Activated T-cell treated with anti-CD3 and anti-CD28 coated beads, Interleukin-2, amount 50 U/mL, for 72 hours (primary cell): ENCODE results near the gene LARP4B. TPM values are rescaled to one million over a fixed set of nuclear protein-coding genes. Genes with fewer than 3 reads are reported as not detected.
A peak's percentile ranks its signal among the peaks of the same experiment; 100 is the strongest.
"Not testable (repeated sequence)": the region's sequence is repeated elsewhere in the genome, so short reads cannot be mapped to it uniquely, and the experiment has no call there.

Experiments
- ATAC-seq, 2 donors: fragments of 150-1000 bp; cut with Tn5 transposase; replicated peaks in 1 of 2; 2 replicates each; pipeline ENCODE4 v1.10.0; 2021; ENCODE audit warnings: moderate library complexity in 2 of 2, mild to moderate bottlenecking in 1 of 2
- DNase-seq, 2 donors: peaks; one replicate each; pipeline ENCODE4 v3.0.0; 2021 to 2022; ENCODE audit warnings: mixed read lengths in 1 of 2
- H3K27ac Mint-ChIP-seq: one replicate; pipeline ENCODE4 v1.8.0; 2022; ENCODE audit warnings: mild to moderate bottlenecking, moderate library complexity, mixed read lengths
- H3K27me3 Mint-ChIP-seq: one replicate; pipeline ENCODE4 v1.8.0; 2022; ENCODE audit warnings: low read depth, mixed read lengths
- H3K36me3 Mint-ChIP-seq, 2 donors: one replicate each; pipeline ENCODE4 v1.8.0; 2022; ENCODE audit warnings: mixed read lengths in 2 of 2, mild to moderate bottlenecking in 1 of 2; ENCODE audit not compliant: insufficient read depth in 2 of 2
- H3K4me1 Mint-ChIP-seq: one replicate; pipeline ENCODE4 v1.8.0; 2022; ENCODE audit warnings: low read depth, mixed read lengths
- H3K4me3 Mint-ChIP-seq, 2 donors: one replicate each; pipeline ENCODE4 v1.8.0; 2022; ENCODE audit warnings: mild to moderate bottlenecking in 2 of 2, mixed read lengths in 2 of 2, moderate library complexity in 2 of 2
- H3K9me3 Mint-ChIP-seq, 2 donors: one replicate each; pipeline ENCODE4 v1.8.0; 2022; ENCODE audit warnings: mixed read lengths in 2 of 2
- total RNA-seq, 2 donors: library from RNA; stranded (reverse); gene quantifications; one replicate each; pipeline ENCODE4 v1.2.3, GENCODE V29; 2022

The LARP4B gene
- total RNA-seq, 2 donors from 2014 or later: 103 to 109 TPM

DNA sequence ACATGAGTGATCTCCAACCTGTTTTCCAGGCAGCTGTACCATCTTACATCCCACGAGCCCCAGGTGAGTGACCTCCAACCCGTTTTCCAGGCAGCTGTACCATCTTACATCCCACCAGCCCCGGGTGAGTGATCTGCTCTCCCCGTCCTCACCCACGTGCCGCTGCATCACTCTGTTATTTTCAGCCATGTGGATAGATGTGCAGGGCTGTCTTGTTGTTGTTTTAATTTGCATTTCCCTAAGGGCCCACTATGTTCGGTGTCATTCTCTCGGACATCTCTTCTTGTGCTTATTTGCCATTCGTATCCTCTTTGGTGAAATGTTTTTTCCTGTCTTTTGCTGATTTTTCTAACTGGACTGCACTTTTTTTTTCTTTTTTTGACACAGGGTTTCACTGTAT, 17.9 kb upstream of the LARP4B start:
- ATAC-seq: no peak
- Mint-ChIP-seq H3K27me3 (peaks cover 6% of the 10 kb centered on the region), H3K4me3 (no peak overlapping the region), H3K9me3 (no peaks in the 10 kb centered on the region), H3K36me3 (no peaks in the 10 kb centered on the region), H3K27ac (no peak overlapping the region), H3K4me1 (no peaks in the 10 kb centered on the region)
- no peak for DNase-seq

- Mint-ChIP-seq H3K9me3 (no peaks in the 10 kb centered on the region), H3K4me3 (no peak overlapping the region), H3K36me3 (no peaks in the 10 kb centered on the region), H3K27me3 (peaks cover 6% of the 10 kb centered on the region), H3K27ac (no peak overlapping the region), H3K4me1 (peaks cover 6% of the 10 kb centered on the region)
- ATAC-seq (no peak), DNase-seq (no peak)
Measured at GRCh38 chr10:948347-948746, 16.8 kb upstream of the LARP4B start.

GRCh38 chr10:947881-948280, 16.4 kb upstream of the LARP4B start:
- ATAC-seq (no peak), DNase-seq (no peak)
- Mint-ChIP-seq H3K27me3 (peaks cover 6% of the 10 kb centered on the region), H3K9me3 (no peaks in the 10 kb centered on the region), H3K4me1 (peaks cover 8% of the 10 kb centered on the region), H3K36me3 (no peaks in the 10 kb centered on the region), H3K27ac (no peak overlapping the region), H3K4me3 (no peak overlapping the region)

- peaks cover 6% of the 10 kb centered on the region for H3K27me3 Mint-ChIP-seq
- peaks cover 15% of the 10 kb centered on the region for H3K4me1 Mint-ChIP-seq
- no peak for DNase-seq
- no peaks in the 10 kb centered on the region for H3K9me3 Mint-ChIP-seq
- no peak for ATAC-seq
- no peak overlapping the region for H3K27ac Mint-ChIP-seq
- H3K4me3 Mint-ChIP-seq: no peak overlapping the region
- no peaks in the 10 kb centered on the region for H3K36me3 Mint-ChIP-seq
Measured at GRCh38 chr10:947051-947450, 15.5 kb upstream of the LARP4B start.

DNA sequence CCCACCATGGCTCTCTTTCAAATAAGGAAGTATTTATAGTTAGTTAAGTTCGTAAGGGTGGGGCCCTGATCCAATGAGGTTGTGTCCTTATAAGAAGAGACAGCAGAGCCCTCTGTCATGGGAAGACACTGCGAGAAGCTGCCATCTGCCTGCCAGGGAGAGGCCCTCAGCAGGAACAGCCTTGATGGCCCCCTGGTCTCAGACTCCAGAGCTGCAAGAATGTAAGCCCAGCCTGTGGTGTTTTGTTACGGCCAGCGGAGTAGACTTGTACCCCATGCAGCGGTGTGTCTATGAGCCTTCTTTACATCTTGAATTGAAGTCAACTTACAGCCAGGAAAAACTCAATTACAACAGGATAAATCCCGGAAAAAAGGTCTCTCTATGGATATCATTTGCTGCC, 14.3 kb upstream of the LARP4B start:
- Mint-ChIP-seq H3K4me1 (peaks cover 20% of the 10 kb centered on the region), H3K4me3 (no peak overlapping the region), H3K9me3 (no peaks in the 10 kb centered on the region), H3K36me3 (no peaks in the 10 kb centered on the region), H3K27ac (no peak overlapping the region), H3K27me3 (peaks cover 2% of the 10 kb centered on the region)
- ATAC-seq: no peak
- DNase-seq: no peak

DNA sequence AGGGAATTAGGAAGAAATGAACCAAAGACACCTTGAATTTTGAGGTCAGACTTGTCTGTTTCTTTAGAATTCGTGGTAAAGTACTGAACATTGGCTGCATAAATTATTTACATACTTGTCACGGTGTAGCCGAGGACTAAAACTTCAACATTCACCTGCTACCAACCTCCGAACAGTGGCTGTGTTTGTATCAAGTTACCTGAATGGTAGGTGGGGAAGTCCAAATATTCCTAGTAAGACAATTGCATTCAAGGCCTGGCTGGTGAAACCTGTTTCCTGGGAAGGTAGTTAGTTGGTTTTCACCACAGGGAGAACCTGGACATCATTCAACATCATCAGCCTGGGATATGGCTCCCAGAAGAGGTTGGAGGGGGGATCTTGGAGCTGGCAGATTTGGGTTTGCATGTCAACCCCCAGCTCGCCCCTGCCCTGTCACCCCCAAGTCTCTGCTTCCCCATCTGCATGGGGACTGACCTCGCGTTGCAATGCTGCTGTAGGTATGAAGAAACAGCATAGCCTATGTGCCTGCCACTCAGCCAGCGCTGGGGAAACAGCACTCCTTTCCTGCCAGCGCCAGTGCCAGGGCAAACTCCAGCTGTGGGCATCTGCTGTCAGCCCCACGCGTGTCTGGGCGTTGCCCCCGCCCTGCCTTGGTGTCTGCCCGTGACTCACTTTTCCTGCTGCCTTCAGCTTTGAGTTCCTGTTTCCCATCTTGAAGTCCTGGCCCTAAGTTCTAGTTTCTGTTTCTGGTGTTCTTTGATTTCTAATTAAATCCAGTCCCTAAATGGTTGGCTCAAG, 12.7 kb upstream of the LARP4B start:
- H3K27ac Mint-ChIP-seq: no peak overlapping the region
- DNase-seq (peak; percentile 11 to 19), ATAC-seq (peak; percentile 40 to 57)

DNA sequence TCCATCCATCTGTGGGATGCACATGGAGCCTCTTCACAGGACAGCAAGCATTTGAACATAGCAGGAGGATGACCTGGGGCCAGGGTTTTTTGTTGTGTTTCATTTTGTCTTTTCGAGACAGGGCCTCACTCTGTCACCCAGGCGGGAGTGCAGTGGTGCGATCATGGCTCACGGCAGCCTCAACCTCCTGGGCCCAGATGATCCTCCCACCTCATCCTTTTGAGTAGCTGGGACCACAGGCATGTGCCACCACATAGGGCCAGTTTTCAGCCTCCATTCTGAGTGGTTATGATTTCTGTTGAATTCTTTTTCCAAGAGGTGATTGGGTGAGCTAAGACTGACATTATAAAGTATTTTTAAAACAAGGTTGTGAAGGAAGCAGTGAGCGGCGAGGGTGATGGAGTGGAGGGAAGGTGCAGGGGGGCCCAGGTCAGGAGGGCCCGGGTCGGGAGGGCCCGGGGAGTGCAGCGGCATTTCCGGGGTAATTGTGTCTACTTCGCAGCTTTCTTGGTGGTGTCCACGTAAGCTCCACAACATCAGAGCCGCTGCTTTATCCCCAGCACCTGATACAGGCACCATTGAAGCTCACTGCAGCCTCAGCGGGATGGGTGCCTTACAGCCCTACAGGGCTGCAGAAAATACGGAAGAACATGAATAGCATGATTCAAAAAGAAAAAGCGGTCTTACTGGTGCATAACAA, 12.0 kb upstream of the LARP4B start:
- Mint-ChIP-seq H3K9me3 (no peaks in the 10 kb centered on the region), H3K27ac (no peak overlapping the region), H3K27me3 (no peaks in the 10 kb centered on the region), H3K36me3 (no peaks in the 10 kb centered on the region), H3K4me1 (peaks cover 35% of the 10 kb centered on the region), H3K4me3 (no peak overlapping the region)
- ATAC-seq (no peak), DNase-seq (no peak)

More for the DNA sequence above, 12.7 kb upstream of the LARP4B start:
- H3K4me3 Mint-ChIP-seq: no peak overlapping the region
- no peaks in the 10 kb centered on the region for H3K36me3 Mint-ChIP-seq
- no peaks in the 10 kb centered on the region for H3K9me3 Mint-ChIP-seq
- peaks cover 28% of the 10 kb centered on the region for H3K4me1 Mint-ChIP-seq
- no peaks in the 10 kb centered on the region for H3K27me3 Mint-ChIP-seq

DNA sequence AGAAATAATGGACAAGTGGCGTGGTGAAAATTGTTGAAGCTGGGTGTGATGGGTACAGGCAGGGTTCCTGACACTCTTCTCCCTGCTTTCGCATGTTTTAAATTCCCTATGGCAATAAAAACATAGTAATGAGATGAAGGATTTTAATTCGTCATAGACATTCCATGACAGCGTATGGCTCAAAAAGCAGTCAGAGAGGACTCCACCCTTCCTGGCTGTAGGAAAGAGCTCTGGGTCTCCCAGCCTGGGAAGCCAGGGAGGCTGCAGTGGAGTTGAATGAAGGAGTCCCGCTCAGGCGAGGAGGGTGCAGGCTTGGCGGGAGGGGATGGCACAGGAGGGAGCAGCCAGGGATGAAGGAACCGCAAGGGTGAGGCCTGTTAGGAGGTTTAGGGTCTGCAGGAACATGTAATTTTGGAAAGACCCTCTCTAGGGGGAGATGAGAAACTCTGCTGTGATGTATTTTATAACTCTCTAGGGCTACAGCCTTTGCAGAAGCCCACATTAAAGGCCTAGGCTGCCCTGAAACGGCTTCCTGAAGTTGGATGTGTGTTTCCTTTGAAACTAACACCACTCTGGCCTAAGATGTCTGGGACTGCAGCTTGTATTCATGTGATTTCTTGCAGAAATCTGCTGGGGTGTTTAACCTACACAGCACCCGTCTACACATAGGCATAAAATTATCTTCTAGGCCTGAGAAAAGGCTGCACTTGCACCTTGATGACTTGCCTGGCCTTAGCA, 7.6 kb upstream of the LARP4B start:
- Mint-ChIP-seq H3K4me1 (peaks cover 38% of the 10 kb centered on the region), H3K36me3 (no peaks in the 10 kb centered on the region), H3K9me3 (no peaks in the 10 kb centered on the region), H3K27me3 (no peaks in the 10 kb centered on the region), H3K4me3 (no peak overlapping the region), H3K27ac (no peak overlapping the region)
- DNase-seq (no peak), ATAC-seq (no peak)

- no peaks in the 10 kb centered on the region for H3K27me3 Mint-ChIP-seq
- DNase-seq: no peak
- peaks cover 27% of the 10 kb centered on the region for H3K4me1 Mint-ChIP-seq
- ATAC-seq: no peak
- H3K36me3 Mint-ChIP-seq: peaks cover 4 to 6% of the 10 kb centered on the region in 2 donors
- no peak overlapping the region for H3K4me3 Mint-ChIP-seq
- H3K27ac Mint-ChIP-seq: no peak overlapping the region
- no peaks in the 10 kb centered on the region for H3K9me3 Mint-ChIP-seq
Measured at GRCh38 chr10:934746-935406, 3.4 kb upstream of the LARP4B start.

DNA sequence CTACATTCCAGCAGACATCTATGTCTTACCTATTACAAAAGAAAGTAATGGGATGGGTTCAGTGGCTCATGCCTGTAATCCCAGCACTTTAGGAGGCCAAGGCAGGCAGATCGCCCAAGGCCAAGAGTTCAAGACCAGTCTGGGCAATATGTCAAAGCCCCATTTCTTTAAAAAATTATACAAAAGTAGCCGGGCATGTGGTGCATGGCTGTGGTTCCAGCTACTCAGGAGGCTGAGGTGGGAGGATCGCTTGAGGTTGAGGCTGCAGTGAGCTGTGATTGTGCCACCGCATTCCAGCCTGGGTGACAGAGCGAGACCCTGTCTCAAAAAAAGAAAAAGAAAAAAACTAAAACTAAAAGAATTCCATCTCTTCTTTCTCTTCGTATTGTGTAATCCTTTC, 2.7 kb upstream of the LARP4B start:
- not testable (repeated sequence) for H3K36me3 Mint-ChIP-seq, DNase-seq, ATAC-seq, H3K27me3 Mint-ChIP-seq, H3K9me3 Mint-ChIP-seq
- peak overlapping the region; percentile 65 for H3K27ac Mint-ChIP-seq
- peak overlapping the region in 1 of 2 donors; percentile 44 for H3K4me3 Mint-ChIP-seq
- peaks cover 29% of the 10 kb centered on the region for H3K4me1 Mint-ChIP-seq

GRCh38 chr10:932589-932988, 1.1 kb upstream of the LARP4B start:
- peak overlapping the region; percentile 85 for H3K27ac Mint-ChIP-seq
- H3K4me3 Mint-ChIP-seq: peak overlapping the region; percentile 79 to 82
- H3K36me3 Mint-ChIP-seq: peaks cover 6 to 7% of the 10 kb centered on the region in 2 donors
- H3K27me3 Mint-ChIP-seq: no peaks in the 10 kb centered on the region
- DNase-seq (no peak), ATAC-seq (no peak)
- no peaks in the 10 kb centered on the region for H3K9me3 Mint-ChIP-seq
- peaks cover 35% of the 10 kb centered on the region for H3K4me1 Mint-ChIP-seq

- H3K4me3 Mint-ChIP-seq: peak overlapping the region; percentile 92 to 96
- ATAC-seq (peak in 1 of 2 donors; percentile 10), DNase-seq (peak; percentile 32 to 37)
- H3K4me1 Mint-ChIP-seq: peaks cover 51% of the 10 kb centered on the region
- no peaks in the 10 kb centered on the region for H3K9me3 Mint-ChIP-seq
- peak overlapping the region; percentile 91 for H3K27ac Mint-ChIP-seq
- no peaks in the 10 kb centered on the region for H3K27me3 Mint-ChIP-seq
- peaks cover 8 to 11% of the 10 kb centered on the region in 2 donors for H3K36me3 Mint-ChIP-seq
Measured at GRCh38 chr10:930625-931325, 730 bp downstream of the LARP4B start.
